ENCODE measurements around the gene LCN12. TPM values are rescaled to one million over a fixed set of nuclear protein-coding genes. Genes with fewer than 3 reads are reported as not detected.

The LCN12 gene
- total RNA-seq, 1 experiment from 2014 or later = 4.2 TPM

DNA sequence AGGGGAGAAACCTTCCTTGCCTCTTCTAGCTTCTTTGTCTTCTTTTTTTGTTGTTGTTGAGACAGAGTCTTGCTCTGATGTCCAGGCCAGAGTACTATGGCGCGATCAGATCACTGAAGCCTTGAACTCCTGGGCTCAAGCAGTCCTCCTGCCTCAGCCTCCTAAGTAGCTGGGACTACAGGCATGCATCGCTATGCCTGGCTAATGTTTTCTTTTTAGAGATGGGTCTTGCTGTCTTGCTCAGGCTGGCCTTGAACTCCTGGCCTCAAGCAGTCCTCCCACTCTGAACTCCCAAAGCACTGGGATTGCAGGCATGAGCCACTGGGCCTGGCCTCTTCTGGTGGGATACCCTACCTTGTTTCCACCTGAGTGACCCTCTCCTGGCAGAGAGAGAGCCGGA, 36.8 kb downstream of the LCN12 start:
- ChIA-PET CTCF (interaction anchor here (1.0 kb wide), 1 partner anchor 41 kb away, joined by 3 read pairs; no protein-coding TSS in a partner anchor), RAD21 (ENCODE audit: low non-redundant PET in 1 of 2, low total read pairs in 2 of 2, uncharacterized antibody in 2 of 2, unreplicated experiment in 2 of 2) (no interaction called here), POLR2A (no interaction called here)
- no peak for ATAC-seq
- DNase-seq (ENCODE audit: low read depth, low spot score) = no peak
- H4K20me1 ChIP-seq (ENCODE audit: insufficient read depth) = no peaks in the 10 kb centered on the region
- H3K79me2 ChIP-seq (ENCODE audit: insufficient read depth, low read length) = peaks cover 15% of the 10 kb centered on the region
- H3K4me1 ChIP-seq (ENCODE audit: control insufficient read depth in 1 of 2, insufficient read depth in 2 of 2, low read length in 2 of 2) = peaks cover 14 to 21% of the 10 kb centered on the region in 2 experiments; a peak in 3 of 4 replicates
- H3K9ac ChIP-seq (ENCODE audit: low read length) = no peak overlapping the region
- H3K4me2 ChIP-seq (ENCODE audit: low read length) = no peak overlapping the region
- H3K27ac ChIP-seq (ENCODE audit: low read depth, low read length) = no peak overlapping the region
- no TSS peak for BruUV-seq (replicated peaks)
- H3K9me2 ChIP-seq (ENCODE audit: insufficient read depth) = no peaks in the 10 kb centered on the region
- intact Hi-C loops (cut with micrococcal nuclease) = no loop called here
- H2AFZ ChIP-seq (ENCODE audit: low read depth, low read length, poor library complexity, severe bottlenecking) = no peak overlapping the region
- no peaks in the 10 kb centered on the region for H3K27me3 ChIP-seq (ENCODE audit: insufficient read depth, low read length)
- no peak overlapping the region for H3K4me3 ChIP-seq (replicated peaks in 1 of 2; ENCODE audit: low read depth in 1 of 2, low read length in 2 of 2)
- TF ChIP-seq, protein P1, sequence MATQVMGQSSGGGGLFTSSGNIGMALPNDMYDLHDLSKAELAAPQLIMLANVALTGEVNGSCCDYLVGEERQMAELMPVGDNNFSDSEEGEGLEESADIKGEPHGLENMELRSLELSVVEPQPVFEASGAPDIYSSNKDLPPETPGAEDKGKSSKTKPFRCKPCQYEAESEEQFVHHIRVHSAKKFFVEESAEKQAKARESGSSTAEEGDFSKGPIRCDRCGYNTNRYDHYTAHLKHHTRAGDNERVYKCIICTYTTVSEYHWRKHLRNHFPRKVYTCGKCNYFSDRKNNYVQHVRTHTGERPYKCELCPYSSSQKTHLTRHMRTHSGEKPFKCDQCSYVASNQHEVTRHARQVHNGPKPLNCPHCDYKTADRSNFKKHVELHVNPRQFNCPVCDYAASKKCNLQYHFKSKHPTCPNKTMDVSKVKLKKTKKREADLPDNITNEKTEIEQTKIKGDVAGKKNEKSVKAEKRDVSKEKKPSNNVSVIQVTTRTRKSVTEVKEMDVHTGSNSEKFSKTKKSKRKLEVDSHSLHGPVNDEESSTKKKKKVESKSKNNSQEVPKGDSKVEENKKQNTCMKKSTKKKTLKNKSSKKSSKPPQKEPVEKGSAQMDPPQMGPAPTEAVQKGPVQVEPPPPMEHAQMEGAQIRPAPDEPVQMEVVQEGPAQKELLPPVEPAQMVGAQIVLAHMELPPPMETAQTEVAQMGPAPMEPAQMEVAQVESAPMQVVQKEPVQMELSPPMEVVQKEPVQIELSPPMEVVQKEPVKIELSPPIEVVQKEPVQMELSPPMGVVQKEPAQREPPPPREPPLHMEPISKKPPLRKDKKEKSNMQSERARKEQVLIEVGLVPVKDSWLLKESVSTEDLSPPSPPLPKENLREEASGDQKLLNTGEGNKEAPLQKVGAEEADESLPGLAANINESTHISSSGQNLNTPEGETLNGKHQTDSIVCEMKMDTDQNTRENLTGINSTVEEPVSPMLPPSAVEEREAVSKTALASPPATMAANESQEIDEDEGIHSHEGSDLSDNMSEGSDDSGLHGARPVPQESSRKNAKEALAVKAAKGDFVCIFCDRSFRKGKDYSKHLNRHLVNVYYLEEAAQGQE (IDR thresholded peaks at IDR 0.05; ENCODE audit: low read depth) = no peak
- TF ChIP-seq ZFX (IDR thresholded peaks at IDR 0.05) (no peak), EZH2phosphoT487 (IDR thresholded peaks at IDR 0.05; ENCODE audit: borderline replicate concordance) (no peak), FOSL1 (IDR thresholded peaks at IDR 0.05; ENCODE audit: low read depth) (no peak), YY1 (IDR thresholded peaks at IDR 0.05; ENCODE audit: extremely low read depth, insufficient replicate concordance, low read depth, low read length) (no peak), SIN3A (IDR thresholded peaks at IDR 0.05; ENCODE audit: low read depth) (no peak), JUND (IDR thresholded peaks at IDR 0.05) (no peak), EZH2 (IDR thresholded peaks at IDR 0.05) (no peak), POLR2AphosphoS5 (IDR thresholded peaks at IDR 0.05; ENCODE audit: low read depth, low read length) (no peak), RAD21 (IDR thresholded peaks at IDR 0.05; ENCODE audit: low read depth) (no peak)
- TF ChIP-seq, protein P2, sequence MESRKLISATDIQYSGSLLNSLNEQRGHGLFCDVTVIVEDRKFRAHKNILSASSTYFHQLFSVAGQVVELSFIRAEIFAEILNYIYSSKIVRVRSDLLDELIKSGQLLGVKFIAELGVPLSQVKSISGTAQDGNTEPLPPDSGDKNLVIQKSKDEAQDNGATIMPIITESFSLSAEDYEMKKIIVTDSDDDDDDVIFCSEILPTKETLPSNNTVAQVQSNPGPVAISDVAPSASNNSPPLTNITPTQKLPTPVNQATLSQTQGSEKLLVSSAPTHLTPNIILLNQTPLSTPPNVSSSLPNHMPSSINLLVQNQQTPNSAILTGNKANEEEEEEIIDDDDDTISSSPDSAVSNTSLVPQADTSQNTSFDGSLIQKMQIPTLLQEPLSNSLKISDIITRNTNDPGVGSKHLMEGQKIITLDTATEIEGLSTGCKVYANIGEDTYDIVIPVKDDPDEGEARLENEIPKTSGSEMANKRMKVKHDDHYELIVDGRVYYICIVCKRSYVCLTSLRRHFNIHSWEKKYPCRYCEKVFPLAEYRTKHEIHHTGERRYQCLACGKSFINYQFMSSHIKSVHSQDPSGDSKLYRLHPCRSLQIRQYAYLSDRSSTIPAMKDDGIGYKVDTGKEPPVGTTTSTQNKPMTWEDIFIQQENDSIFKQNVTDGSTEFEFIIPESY (IDR thresholded peaks at IDR 0.05; ENCODE audit: extremely low read depth, insufficient replicate concordance, low read length) = no peak
- TF ChIP-seq, protein P3, sequence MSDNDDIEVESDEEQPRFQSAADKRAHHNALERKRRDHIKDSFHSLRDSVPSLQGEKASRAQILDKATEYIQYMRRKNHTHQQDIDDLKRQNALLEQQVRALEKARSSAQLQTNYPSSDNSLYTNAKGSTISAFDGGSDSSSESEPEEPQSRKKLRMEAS (IDR thresholded peaks at IDR 0.05) = no peak
- H3K36me3 ChIP-seq (ENCODE audit: control insufficient read depth in 1 of 2, insufficient read depth in 2 of 2, low read length in 2 of 2) = peaks cover 0 to 7% of the 10 kb centered on the region in 2 experiments; a peak in 2 of 4 replicates
- H3K9me3 ChIP-seq (ENCODE audit: control insufficient read depth in 1 of 2, insufficient read depth in 1 of 2, low read depth in 1 of 2, low read length in 2 of 2) = no peaks in the 10 kb centered on the region; a peak in 1 of 4 replicates
